EH (cell line): ENCODE results near the gene HEMGN.

ENCODE experiments used
- DNase-seq: peaks from one replicate; pipeline ENCODE4 v3.0.0-alpha.2; 2015; ENCODE audit warnings: low read depth

Gene HEMGN

DNA sequence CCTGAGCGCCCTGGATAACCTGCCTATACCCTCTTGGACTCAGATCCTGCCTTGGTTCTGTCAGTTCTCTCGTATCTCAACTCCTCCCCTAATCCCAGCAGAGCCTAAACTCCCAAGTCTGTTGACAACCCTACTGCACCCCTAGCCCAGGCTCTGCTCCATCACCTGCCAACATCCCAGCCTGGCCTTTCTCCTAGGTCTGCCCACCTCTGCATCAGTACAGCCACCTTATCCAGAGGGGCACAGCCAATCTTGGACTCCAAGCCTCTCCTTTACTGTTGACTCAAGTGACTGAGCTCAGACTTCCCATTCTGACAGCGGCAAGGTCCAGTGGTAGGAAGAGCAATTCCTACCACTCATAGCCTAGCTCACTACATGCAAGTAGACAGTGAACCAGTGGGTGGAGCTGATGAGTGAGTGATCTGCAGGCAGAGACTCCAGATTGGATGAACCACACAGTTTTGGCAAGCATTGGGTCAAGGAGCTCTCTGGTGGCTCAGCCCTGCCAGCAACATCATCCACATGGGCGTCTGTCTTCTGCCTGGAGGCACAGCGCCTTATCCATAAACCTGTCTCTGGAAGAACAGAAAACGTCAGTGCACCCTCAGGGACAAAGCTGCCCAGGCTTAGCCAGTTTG, 42.2 kb downstream of the HEMGN start:
- peak; percentile 59 for DNase-seq

DNA sequence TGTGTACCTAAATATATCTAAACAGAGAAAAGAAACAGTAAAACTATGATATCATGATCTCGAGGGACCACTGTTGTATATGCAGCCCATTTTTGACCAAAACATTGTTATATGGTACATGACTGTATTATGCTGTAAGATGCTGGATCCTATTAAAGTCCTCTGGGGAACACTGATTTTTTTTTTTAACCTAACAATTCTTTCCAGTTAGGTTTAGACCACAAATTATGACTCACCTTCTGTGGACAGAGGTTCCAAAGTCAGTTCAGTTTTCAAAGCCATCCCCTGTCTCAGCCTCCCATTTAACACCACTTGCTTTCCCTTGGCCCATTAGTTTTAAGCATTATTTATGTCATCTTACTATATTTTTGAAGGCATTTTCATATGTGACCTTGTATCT, 42.8 kb downstream of the HEMGN start:
- no peak for DNase-seq

DNA sequence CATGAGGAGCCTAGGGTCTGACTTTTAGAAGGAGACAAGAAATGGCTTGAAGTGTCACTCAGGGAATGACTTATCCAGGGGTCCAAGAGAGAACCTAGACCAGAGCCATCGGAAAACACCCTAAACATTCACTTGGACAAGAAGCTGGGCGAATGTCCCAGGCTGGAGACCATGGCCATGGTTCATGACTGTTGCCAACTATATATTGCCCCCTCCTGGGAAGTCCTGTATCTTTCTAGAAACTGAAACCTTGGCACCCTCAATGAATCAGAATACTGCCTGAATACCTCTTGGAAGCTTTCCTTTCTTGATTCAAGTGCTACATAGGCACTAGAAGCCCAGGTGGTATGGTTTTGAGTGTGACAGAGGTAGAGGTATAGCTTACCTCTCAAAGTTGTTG, 45.6 kb downstream of the HEMGN start:
- DNase-seq = peak; percentile 7

DNA sequence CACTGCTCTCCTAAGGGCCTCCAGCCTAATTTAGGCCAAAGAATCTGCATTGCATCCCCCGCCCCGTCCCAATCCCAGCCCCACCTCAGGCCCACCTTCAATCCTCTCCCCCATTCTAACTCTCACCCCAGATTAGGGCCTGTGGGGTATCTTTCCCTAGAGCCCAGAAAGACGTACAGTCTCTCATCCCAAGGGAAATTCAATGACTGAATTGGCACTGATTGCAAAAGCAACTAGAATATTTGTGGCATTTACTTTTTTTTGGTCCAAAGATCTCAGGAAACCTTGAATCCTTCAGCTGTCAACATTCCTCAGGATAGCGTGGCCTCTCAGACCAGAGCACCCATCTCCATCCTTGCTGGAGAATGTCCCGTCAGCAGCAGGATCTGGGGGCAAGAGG, 46.2 kb downstream of the HEMGN start:
- no peak for DNase-seq

DNA sequence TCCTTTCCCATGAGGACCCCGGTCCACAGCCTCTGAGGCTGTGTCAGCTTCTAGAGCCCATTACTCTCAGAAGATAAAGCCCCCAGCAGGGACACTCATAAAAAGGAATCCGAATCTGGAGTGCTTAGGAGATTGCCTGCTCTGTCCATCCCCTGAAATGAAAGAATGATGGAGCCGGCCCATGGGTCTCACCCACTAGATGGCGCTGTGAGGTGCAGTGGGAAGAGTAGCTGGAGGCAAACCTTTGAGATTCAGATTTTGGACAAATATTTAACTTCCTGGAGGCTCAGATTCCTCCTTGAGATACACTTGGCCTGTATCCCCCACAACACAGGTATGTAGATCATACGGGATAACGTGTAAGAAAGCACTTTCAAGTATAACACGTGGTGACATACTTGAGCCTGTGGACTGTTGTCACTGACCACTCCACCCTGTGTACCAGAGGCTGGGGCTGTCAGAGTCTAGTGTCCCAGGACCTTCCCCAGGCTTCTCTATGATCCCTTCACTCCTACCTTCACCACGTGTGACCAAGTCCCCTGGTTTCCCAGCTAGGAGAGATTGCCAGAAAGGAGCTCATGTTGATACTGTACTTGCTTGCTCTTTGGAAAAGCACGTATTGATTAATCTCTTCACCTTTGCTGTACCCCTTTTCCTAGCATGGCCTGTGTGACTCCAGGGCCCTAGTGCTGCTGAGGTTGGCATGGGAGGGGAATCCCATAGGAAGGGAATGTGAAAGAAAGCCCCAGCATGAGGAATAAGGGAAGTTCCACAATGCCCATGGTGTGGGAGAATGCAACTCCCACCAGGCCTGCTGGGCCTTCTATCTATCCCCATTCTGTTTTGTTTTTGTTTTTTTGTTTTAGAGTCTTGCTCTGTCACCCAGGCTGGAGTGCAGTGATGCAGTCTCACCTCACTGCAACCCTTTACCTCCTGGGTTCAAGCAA, 47.8 kb downstream of the HEMGN start:
- peak; percentile 29 for DNase-seq

DNA sequence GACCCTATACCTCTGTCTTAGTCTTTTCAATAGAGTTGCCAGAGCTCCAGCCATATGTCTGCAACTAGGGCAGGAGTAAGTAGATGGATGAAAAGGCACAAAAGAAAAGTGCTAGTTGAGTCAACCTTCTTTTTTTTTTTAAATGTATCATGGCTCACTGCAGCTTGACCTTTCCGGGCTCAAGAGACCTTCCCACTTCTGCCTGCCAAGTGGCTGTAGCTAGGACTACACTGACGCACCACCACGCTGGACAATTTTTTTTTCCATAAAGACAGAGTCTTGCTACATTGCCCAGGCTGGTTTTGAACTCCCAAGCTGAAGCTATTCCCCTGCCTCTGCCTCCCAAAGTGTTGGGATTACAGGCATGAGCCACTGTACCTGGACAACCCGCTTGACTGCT, 57.6 kb downstream of the HEMGN start:
- peak; percentile 19 for DNase-seq
